Measurements from ENCODE around the gene DPH2. TPM values are rescaled to one million over a fixed set of nuclear protein-coding genes. Genes with fewer than 3 reads are reported as not detected.

The DPH2 gene
- total and polyA plus RNA-seq, 8 donors = 6.4 to 93.2 (median 13.8) TPM

DNA sequence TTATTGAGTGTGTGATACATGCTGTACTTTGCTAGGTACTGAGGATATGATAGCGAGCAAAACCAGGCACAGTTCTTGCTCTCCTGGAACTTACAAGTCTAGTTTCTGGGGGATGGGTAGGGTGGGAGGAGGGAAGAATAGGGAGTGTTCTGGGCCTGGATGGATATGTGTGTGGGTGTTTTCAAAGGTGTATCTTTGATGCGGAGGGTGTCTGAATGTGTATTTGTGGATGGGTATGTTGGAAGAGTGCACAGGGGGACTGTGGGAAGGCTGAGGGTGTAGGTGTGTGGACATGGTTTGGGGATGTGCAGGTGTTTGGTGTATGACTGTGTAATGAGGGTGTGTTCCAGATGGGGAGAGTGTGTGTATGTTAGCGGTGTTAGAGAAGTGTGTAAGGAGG is 4.5 kb upstream of the DPH2 start:
- DNase-seq = no peak
- intact Hi-C loops (cut with DNase I; ENCODE audit: low total_unique reads) = no loop called here
- TF ChIP-seq EP300 (IDR thresholded peaks at IDR 0.05) = no peak
- no peak for TF ChIP-seq POLR2AphosphoS5 (IDR thresholded peaks at IDR 0.05)
- no peak for TF ChIP-seq CTCF (IDR thresholded peaks at IDR 0.05)
- TF ChIP-seq POLR2A (IDR thresholded peaks at IDR 0.05) = no peak

GRCh38 chr1:43968348-43968948 is 1.4 kb upstream of the DPH2 start:
- H3K27me3 ChIP-seq = no peaks in the 10 kb centered on the region
- intact Hi-C loops (cut with DNase I; ENCODE audit: low total_unique reads) = no loop called here
- H3K9me3 ChIP-seq = no peaks in the 10 kb centered on the region
- peaks cover 9 to 61% (median 53%) of the 10 kb centered on the region in 4 donors for H3K36me3 ChIP-seq
- H3K4me1 ChIP-seq = peaks cover 9 to 26% (median 19%) of the 10 kb centered on the region in 4 donors
- 80 to 89% (median 88%) methylated on average over 6 of the region's 6 CpGs for WGBS, 5 donors
- TF ChIP-seq POLR2AphosphoS5 (IDR thresholded peaks at IDR 0.05) (no peak), EP300 (IDR thresholded peaks at IDR 0.05) (no peak), POLR2A (IDR thresholded peaks at IDR 0.05) (no peak), CTCF (IDR thresholded peaks at IDR 0.05) (no peak)
- no peak overlapping the region for H3K27ac ChIP-seq
- DNase-seq = peak in 1 of 2 donors; percentile 68
- no peak overlapping the region for H3K4me3 ChIP-seq

More for the DNA sequence above, 4.5 kb upstream of the DPH2 start:
- H3K36me3 ChIP-seq = peaks cover 22 to 68% (median 66%) of the 10 kb centered on the region in 4 donors
- H3K4me3 ChIP-seq = no peak overlapping the region
- no peaks in the 10 kb centered on the region for H3K9me3 ChIP-seq
- no peaks in the 10 kb centered on the region for H3K27me3 ChIP-seq
- H3K27ac ChIP-seq = no peak overlapping the region
- H3K4me1 ChIP-seq = peaks cover 2 to 9% (median 8%) of the 10 kb centered on the region in 4 donors
- WGBS, 5 donors = 92 to 97% (median 92%) methylated on average over 3 of the region's 3 CpGs

GRCh38 chr1:43969416-43969745 is 429 bp upstream of the DPH2 start:
- no peak for DNase-seq
- H3K4me3 ChIP-seq = peak overlapping the region; percentile 81 to 99 (median 93)
- TF ChIP-seq CTCF (IDR thresholded peaks at IDR 0.05) = peak in 1 of 7 experiments; percentile 13
- no peak for TF ChIP-seq POLR2A (IDR thresholded peaks at IDR 0.05)
- no peak overlapping the region for H3K27ac ChIP-seq
- H3K27me3 ChIP-seq = no peaks in the 10 kb centered on the region
- intact Hi-C loops (cut with DNase I; ENCODE audit: low total_unique reads) = no loop called here
- 52 to 62% (median 56%) methylated on average over 7 of the region's 7 CpGs for WGBS, 5 donors
- peaks cover 15 to 35% (median 27%) of the 10 kb centered on the region in 4 donors for H3K4me1 ChIP-seq
- H3K9me3 ChIP-seq = no peaks in the 10 kb centered on the region
- H3K36me3 ChIP-seq = peaks cover 3 to 52% (median 43%) of the 10 kb centered on the region in 4 donors

DNA sequence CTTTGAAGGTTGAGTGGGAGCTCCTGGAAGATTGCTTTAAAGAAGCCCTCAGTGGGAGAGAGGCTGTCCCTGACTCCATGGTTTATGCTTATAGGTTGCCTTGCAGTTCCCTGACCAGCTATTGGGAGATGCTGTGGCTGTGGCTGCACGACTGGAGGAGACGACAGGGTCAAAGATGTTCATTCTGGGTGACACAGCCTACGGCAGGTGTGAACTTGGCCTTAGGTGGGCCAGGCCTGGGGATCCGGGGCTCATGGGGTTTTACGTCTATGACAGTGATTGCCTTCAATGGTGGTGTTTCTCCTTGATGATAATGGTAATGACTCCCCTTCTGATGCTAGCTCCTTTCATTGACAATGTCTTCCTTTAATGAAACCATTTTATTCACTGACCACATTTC is 692 bp downstream of the DPH2 start:
- TF ChIP-seq POLR2AphosphoS5 (IDR thresholded peaks at IDR 0.05) (no peak), EP300 (IDR thresholded peaks at IDR 0.05) (no peak), CTCF (IDR thresholded peaks at IDR 0.05) (no peak), POLR2A (IDR thresholded peaks at IDR 0.05) (no peak)
- Histone ChIP-seq H3K9me3 (no peaks in the 10 kb centered on the region), H3K4me3 (peak overlapping the region; percentile 81 to 99 (median 93)), H3K27me3 (no peaks in the 10 kb centered on the region), H3K36me3 (peaks cover 3 to 48% (median 40%) of the 10 kb centered on the region in 4 donors), H3K27ac (peak overlapping the region in 3 of 5 donors; percentile 32 to 75 (median 54)), H3K4me1 (peaks cover 16 to 39% (median 31%) of the 10 kb centered on the region in 4 donors)
- no peak for DNase-seq
- intact Hi-C loops (cut with DNase I; ENCODE audit: low total_unique reads) = no loop called here
- 33 to 45% (median 42%) methylated on average over 3 to 5 of the region's 5 CpGs for WGBS, 5 donors
